HG02870 (cell line): ENCODE results near the gene PGR.

Experiments used
- ATAC-seq: cut with Tn5 transposase; IDR thresholded peaks from one replicate; pipeline ENCODE4 v1.9.1; 2021; ENCODE audit warnings: mild to moderate bottlenecking, moderate library complexity; ENCODE audit not compliant: unreplicated experiment

PGR gene

GRCh38 chr11:101083335-101083734, 46.3 kb downstream of the PGR start:
- ATAC-seq: no peak

- ATAC-seq: no peak
Measured at GRCh38 chr11:101082813-101083212, 46.8 kb downstream of the PGR start.

- no peak for ATAC-seq
Measured at GRCh38 chr11:101063706-101064105, 65.9 kb downstream of the PGR start.

- no peak for ATAC-seq
Measured at GRCh38 chr11:101061606-101062005, 68.0 kb downstream of the PGR start.

- no peak for ATAC-seq
Measured at GRCh38 chr11:101059331-101059730, 70.3 kb downstream of the PGR start.

GRCh38 chr11:101053492-101053891, 76.1 kb downstream of the PGR start:
- ATAC-seq: no peak

- no peak for ATAC-seq
Measured at GRCh38 chr11:101051677-101052076, 77.9 kb downstream of the PGR start.

- ATAC-seq: no peak
Measured at GRCh38 chr11:101049813-101050212, 79.8 kb downstream of the PGR start.

- ATAC-seq: no peak
Measured at GRCh38 chr11:101049123-101049522, 80.5 kb downstream of the PGR start.

- no peak for ATAC-seq
Measured at GRCh38 chr11:101048479-101048878, 81.1 kb downstream of the PGR start.

- ATAC-seq: peak; percentile 83
Measured at GRCh38 chr11:101046947-101047346, 82.7 kb downstream of the PGR start.

- no peak for ATAC-seq
Measured at GRCh38 chr11:101045415-101045814, 84.2 kb downstream of the PGR start.

GRCh38 chr11:101043940-101044339, 85.7 kb downstream of the PGR start:
- no peak for ATAC-seq

- ATAC-seq: no peak
Measured at GRCh38 chr11:101035872-101036271, 93.7 kb downstream of the PGR start.

GRCh38 chr11:101034076-101034475, 95.5 kb downstream of the PGR start:
- ATAC-seq: no peak

- ATAC-seq: no peak
Measured at GRCh38 chr11:101032991-101033390, 96.6 kb downstream of the PGR start.

- no peak for ATAC-seq
Measured at GRCh38 chr11:101031713-101032112, 97.9 kb downstream of the PGR start.

- peak; percentile 76 for ATAC-seq
Measured at GRCh38 chr11:101030692-101031091, 98.9 kb downstream of the PGR start.

- ATAC-seq: no peak
Measured at GRCh38 chr11:101030015-101030414, 99.6 kb downstream of the PGR start.

GRCh38 chr11:101028644-101029043, 101.0 kb downstream of the PGR start:
- ATAC-seq: no peak

GRCh38 chr11:101022256-101022655, 107.4 kb downstream of the PGR start:
- no peak for ATAC-seq

- ATAC-seq: no peak
Measured at GRCh38 chr11:101019870-101020269, 109.7 kb downstream of the PGR start.

- ATAC-seq: no peak
Measured at GRCh38 chr11:101014600-101015285, 114.9 kb downstream of the PGR start.
